Measurements from ENCODE around the gene BTBD8. TPM values are rescaled to one million over a fixed set of nuclear protein-coding genes. Genes with fewer than 3 reads are reported as not detected.

Gene BTBD8
- total and polyA plus RNA-seq, 9 of the 15 experiments (the other 6 are each of a cell fraction or from before 2014, with no cell fraction given), result 0.46 to 2.3 (median 1.2) TPM

DNA sequence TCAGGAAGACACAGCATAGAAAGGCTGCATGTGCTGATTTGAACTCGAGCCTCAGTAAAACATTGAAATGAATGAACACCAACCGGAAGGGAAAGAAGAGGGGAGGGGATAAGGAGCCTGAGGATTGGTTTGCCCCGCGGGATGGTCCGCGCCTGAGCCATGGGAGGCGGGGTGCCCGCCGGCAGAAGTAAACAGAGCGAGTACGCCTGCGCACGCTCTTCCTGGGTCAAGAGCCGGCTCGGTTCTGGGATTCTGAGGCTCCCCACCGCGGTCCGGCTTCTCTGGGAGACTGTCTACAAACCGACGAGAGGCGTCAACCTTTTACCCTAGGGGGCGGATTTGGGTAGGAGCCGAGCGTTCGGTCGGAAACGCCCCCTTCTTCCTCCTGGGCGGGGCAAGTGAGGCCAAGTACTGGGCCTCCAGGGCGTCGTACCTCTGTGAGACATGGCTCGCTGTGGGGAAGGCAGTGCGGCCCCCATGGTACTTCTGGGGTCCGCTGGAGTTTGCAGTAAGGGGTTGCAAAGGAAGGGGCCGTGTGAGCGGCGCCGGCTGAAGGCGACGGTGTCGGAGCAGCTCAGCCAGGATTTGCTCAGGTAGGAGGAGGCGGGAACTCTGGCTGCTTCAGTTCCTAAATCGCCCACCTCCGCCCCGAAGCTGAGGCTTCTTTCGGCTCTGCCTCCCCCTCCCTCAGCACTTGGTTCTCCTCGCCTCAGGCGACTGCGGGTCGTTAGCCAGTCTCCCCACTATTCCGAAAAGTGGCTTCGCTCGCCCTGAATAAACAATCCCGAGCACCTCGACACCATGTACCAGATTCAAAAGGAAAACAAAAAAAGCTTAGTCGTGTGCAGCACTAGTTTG, at the start of gene BTBD8 (continued):
- TF ChIP-seq ZNF184 (CRISPR knock-in tag; IDR thresholded peaks at IDR 0.05), result no peak
- TF ChIP-seq, protein P1, sequence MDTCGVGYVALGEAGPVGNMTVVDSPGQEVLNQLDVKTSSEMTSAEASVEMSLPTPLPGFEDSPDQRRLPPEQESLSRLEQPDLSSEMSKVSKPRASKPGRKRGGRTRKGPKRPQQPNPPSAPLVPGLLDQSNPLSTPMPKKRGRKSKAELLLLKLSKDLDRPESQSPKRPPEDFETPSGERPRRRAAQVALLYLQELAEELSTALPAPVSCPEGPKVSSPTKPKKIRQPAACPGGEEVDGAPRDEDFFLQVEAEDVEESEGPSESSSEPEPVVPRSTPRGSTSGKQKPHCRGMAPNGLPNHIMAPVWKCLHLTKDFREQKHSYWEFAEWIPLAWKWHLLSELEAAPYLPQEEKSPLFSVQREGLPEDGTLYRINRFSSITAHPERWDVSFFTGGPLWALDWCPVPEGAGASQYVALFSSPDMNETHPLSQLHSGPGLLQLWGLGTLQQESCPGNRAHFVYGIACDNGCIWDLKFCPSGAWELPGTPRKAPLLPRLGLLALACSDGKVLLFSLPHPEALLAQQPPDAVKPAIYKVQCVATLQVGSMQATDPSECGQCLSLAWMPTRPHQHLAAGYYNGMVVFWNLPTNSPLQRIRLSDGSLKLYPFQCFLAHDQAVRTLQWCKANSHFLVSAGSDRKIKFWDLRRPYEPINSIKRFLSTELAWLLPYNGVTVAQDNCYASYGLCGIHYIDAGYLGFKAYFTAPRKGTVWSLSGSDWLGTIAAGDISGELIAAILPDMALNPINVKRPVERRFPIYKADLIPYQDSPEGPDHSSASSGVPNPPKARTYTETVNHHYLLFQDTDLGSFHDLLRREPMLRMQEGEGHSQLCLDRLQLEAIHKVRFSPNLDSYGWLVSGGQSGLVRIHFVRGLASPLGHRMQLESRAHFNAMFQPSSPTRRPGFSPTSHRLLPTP (IDR thresholded peaks at IDR 0.05; ENCODE audit: borderline replicate concordance, extremely low read depth, insufficient read length), result no peak
- no peak for TF ChIP-seq ESRRB (CRISPR knock-in tag; IDR thresholded peaks at IDR 0.05; ENCODE audit: borderline replicate concordance)
- TF ChIP-seq ZNF512 (tag; IDR thresholded peaks at IDR 0.05), result no peak
- no peak for TF ChIP-seq RB1 (IDR thresholded peaks at IDR 0.05; ENCODE audit: low read depth)
- no peak for TF ChIP-seq BACH1 (tag; IDR thresholded peaks at IDR 0.05)
- no peak for TF ChIP-seq HDGF (IDR thresholded peaks at IDR 0.05)
- no peak for TF ChIP-seq NCOA1 (IDR thresholded peaks at IDR 0.05; ENCODE audit: low read depth)
- TF ChIP-seq, protein P2, sequence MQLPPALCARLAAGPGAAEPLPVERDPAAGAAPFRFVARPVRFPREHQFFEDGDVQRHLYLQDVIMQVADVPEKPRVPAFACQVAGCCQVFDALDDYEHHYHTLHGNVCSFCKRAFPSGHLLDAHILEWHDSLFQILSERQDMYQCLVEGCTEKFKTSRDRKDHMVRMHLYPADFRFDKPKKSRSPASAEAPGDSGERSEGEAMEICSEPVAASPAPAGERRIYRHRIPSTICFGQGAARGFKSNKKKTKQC (CRISPR knock-in tag; IDR thresholded peaks at IDR 0.05), result peak; percentile 57; the same call in 1 of the 2 replicates
- peak; percentile 76 for TF ChIP-seq POLR2A (conservative IDR thresholded peaks at IDR 0.05)
- TF ChIP-seq ZNF174 (CRISPR knock-in tag; IDR thresholded peaks at IDR 0.05), result no peak
- no peak for TF ChIP-seq MYBL2 (IDR thresholded peaks at IDR 0.05; ENCODE audit: low read depth)
- no peak for TF ChIP-seq MYBL2 (CRISPR knock-in tag; IDR thresholded peaks at IDR 0.05; ENCODE audit: borderline replicate concordance)
- no peak for TF ChIP-seq ZBTB8A (IDR thresholded peaks at IDR 0.05; ENCODE audit: partially characterized antibody)
- no peak for TF ChIP-seq CSDE1 (IDR thresholded peaks at IDR 0.05)
- TF ChIP-seq ZC3H11A (IDR thresholded peaks at IDR 0.05; ENCODE audit: low read depth, low read length), result no peak
- TF ChIP-seq, protein P3, sequence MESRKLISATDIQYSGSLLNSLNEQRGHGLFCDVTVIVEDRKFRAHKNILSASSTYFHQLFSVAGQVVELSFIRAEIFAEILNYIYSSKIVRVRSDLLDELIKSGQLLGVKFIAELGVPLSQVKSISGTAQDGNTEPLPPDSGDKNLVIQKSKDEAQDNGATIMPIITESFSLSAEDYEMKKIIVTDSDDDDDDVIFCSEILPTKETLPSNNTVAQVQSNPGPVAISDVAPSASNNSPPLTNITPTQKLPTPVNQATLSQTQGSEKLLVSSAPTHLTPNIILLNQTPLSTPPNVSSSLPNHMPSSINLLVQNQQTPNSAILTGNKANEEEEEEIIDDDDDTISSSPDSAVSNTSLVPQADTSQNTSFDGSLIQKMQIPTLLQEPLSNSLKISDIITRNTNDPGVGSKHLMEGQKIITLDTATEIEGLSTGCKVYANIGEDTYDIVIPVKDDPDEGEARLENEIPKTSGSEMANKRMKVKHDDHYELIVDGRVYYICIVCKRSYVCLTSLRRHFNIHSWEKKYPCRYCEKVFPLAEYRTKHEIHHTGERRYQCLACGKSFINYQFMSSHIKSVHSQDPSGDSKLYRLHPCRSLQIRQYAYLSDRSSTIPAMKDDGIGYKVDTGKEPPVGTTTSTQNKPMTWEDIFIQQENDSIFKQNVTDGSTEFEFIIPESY (CRISPR knock-in tag; IDR thresholded peaks at IDR 0.05), result no peak
- TF ChIP-seq CEBPG (CRISPR knock-in tag; IDR thresholded peaks at IDR 0.05), result no peak
- TF ChIP-seq CEBPG (tag; conservative IDR thresholded peaks at IDR 0.05 in 1 of 2, IDR thresholded peaks at IDR 0.05 in 1 of 2), result no peak
- TF ChIP-seq MTA2 (IDR thresholded peaks at IDR 0.05; ENCODE audit: low read depth), result no peak
- no peak for TF ChIP-seq LEF1 (IDR thresholded peaks at IDR 0.05)

Data from K562 (cell line).